IMR-90 (cell line): ENCODE data around the gene GNAS. TPM values are rescaled to one million over a fixed set of nuclear protein-coding genes. Genes with fewer than 3 reads are reported as not detected.

Experiments
- ATAC-seq: fragments of 200-7000 bp; cut with Tn5 transposase; 2 replicates; pipeline ENCODE4 v1.9.1; 2020; ENCODE audit warnings: low read depth, mild to moderate bottlenecking, moderate library complexity
- BruUV-seq: library from RNA; stranded (reverse); fragments of 400-500 nt; replicated peaks from 2 replicates; lab custom pipeline; 2021; lab: Mats Ljungman, UMichigan
- CTCF ChIA-PET: fragments of 300-600 bp; formaldehyde crosslinking; extraction: SDS; loops from one replicate; lab custom pipeline; 2021; ENCODE audit warnings: antibody characterized with exemption; lab: Yijun Ruan, JAX
- POLR2A ChIA-PET: fragments of 300-600 bp; sonication (Branson Sonifier 250); formaldehyde crosslinking; loops from one replicate; lab custom pipeline; 2022; ENCODE audit warnings: antibody characterized with exemption; ENCODE audit not compliant: unreplicated experiment; lab: Charles Lee
- DNase-seq: peaks from one replicate; pipeline ENCODE4 v3.0.0; 2013
- H2AFZ ChIP-seq: replicated peaks from 2 replicates; pipeline ENCODE3; 2013; ENCODE audit warnings: low read length, mild to moderate bottlenecking; ENCODE audit not compliant: poor library complexity
- H2AK5ac ChIP-seq: 2 replicates; pipeline ENCODE4 v1.6.1; 2013; ENCODE audit warnings: low read depth, low read length, inconsistent platforms
- H2AK9ac ChIP-seq: replicated peaks from 2 replicates; pipeline ENCODE3; 2013; ENCODE audit warnings: mild to moderate bottlenecking, low read depth, low read length, moderate library complexity; ENCODE audit not compliant: poor library complexity
- H2BK120ac ChIP-seq: 2 replicates; pipeline ENCODE4 v1.6.1; 2013; ENCODE audit warnings: low read depth, low read length, inconsistent platforms
- H2BK15ac ChIP-seq: 3 replicates; pipeline ENCODE4 v1.6.1; 2013; ENCODE audit warnings: low read depth, low read length, inconsistent platforms
- H2BK20ac ChIP-seq: 2 replicates; pipeline ENCODE4 v1.6.1; 2013; ENCODE audit warnings: low read depth, mild to moderate bottlenecking, inconsistent platforms, low read length, moderate library complexity
- H2BK5ac ChIP-seq: 2 replicates; pipeline ENCODE4 v1.6.1; 2013; ENCODE audit warnings: mild to moderate bottlenecking, low read depth, low read length, inconsistent platforms; ENCODE audit not compliant: poor library complexity, severe bottlenecking
- H3K14ac ChIP-seq: replicated peaks from 2 replicates; pipeline ENCODE4 v1.6.1; 2013; ENCODE audit warnings: low read depth, low read length, inconsistent platforms
- H3K18ac ChIP-seq: 2 replicates; pipeline ENCODE4 v1.6.1; 2013; ENCODE audit warnings: low read depth, low read length, control low read depth
- H3K23ac ChIP-seq: 2 replicates; pipeline ENCODE4 v1.6.1; 2013; ENCODE audit warnings: low read depth, low read length, inconsistent platforms
- H3K27ac ChIP-seq: 2 replicates; pipeline ENCODE4 v1.5.1; 2013; ENCODE audit warnings: mild to moderate bottlenecking, control low read depth, low read length; ENCODE audit not compliant: insufficient read depth
- H3K27me3 ChIP-seq: 2 replicates; pipeline ENCODE4 v1.6.1; 2013; ENCODE audit warnings: low read length; ENCODE audit not compliant: control insufficient read depth, insufficient read depth
- H3K36me3 ChIP-seq: 2 replicates; pipeline ENCODE4 v1.6.1; 2013; ENCODE audit warnings: low read length, mixed read lengths; ENCODE audit not compliant: control insufficient read depth, insufficient read depth
- H3K4ac ChIP-seq: 2 replicates; pipeline ENCODE4 v1.6.1; 2013; ENCODE audit warnings: low read depth, low read length, inconsistent platforms
- H3K4me1 ChIP-seq: 2 replicates; pipeline ENCODE4 v1.6.1; 2013; ENCODE audit warnings: low read length, mixed read lengths; ENCODE audit not compliant: control insufficient read depth, insufficient read depth
- H3K4me2 ChIP-seq: 2 replicates; pipeline ENCODE4 v1.6.1; 2013; ENCODE audit warnings: low read depth, mild to moderate bottlenecking, control low read depth, low read length, moderate library complexity
- H3K4me3 ChIP-seq: 2 replicates; pipeline ENCODE4 v1.5.1; 2013; ENCODE audit warnings: low read depth, mild to moderate bottlenecking, control low read depth, low read length, moderate library complexity; ENCODE audit not compliant: insufficient read depth
- H3K56ac ChIP-seq: 2 replicates; pipeline ENCODE4 v1.6.1; 2013; ENCODE audit warnings: low read length, inconsistent platforms; ENCODE audit not compliant: insufficient read depth; ENCODE audit errors: extremely low read depth
- H3K79me1 ChIP-seq, 2 experiments: 2 replicates each; pipeline ENCODE4 v1.6.1; 2013; ENCODE audit warnings: low read length in 2 of 2, inconsistent platforms in 1 of 2, low read depth in 1 of 2
- H3K9ac ChIP-seq: 2 replicates; pipeline ENCODE4 v1.6.1; 2013; ENCODE audit warnings: low read depth, low read length, control low read depth
- H3K9me1 ChIP-seq: 2 replicates; pipeline ENCODE4 v1.6.1; 2013; ENCODE audit warnings: low read length, inconsistent platforms; ENCODE audit not compliant: insufficient read depth
- H3K9me3 ChIP-seq: 2 replicates; pipeline ENCODE4 v1.6.1; 2013; ENCODE audit warnings: low read length; ENCODE audit not compliant: control insufficient read depth, insufficient read depth
- H4K20me1 ChIP-seq: 2 replicates; pipeline ENCODE4 v1.6.1; 2013; ENCODE audit warnings: low read length, inconsistent platforms; ENCODE audit not compliant: insufficient read depth
- H4K5ac ChIP-seq: 2 replicates; pipeline ENCODE4 v1.6.1; 2013; ENCODE audit warnings: mild to moderate bottlenecking, low read depth, low read length, control low read depth
- H4K8ac ChIP-seq, 2 experiments: 2 replicates each; pipeline ENCODE4 v1.6.1; 2013; ENCODE audit warnings: low read depth in 2 of 2, low read length in 2 of 2, control low read depth in 1 of 2, inconsistent platforms in 1 of 2
- H4K91ac ChIP-seq: 2 replicates; pipeline ENCODE4 v1.6.1; 2013; ENCODE audit warnings: low read depth, low read length, inconsistent platforms; ENCODE audit not compliant: insufficient read depth
- BHLHE40 ChIP-seq: fragments of 150-350 bp; IDR thresholded peaks from 2 replicates; pipeline ENCODE4 v1.6.1; 2016; ENCODE audit warnings: mild to moderate bottlenecking, low read depth, low read length
- CEBPB ChIP-seq: IDR thresholded peaks from 2 replicates; pipeline ENCODE4 v1.6.1; 2012; ENCODE audit warnings: low read depth, low read length, improper control_type of control experiment
- CHD1 ChIP-seq: IDR thresholded peaks from 2 replicates; pipeline ENCODE4 v1.6.1; 2012; ENCODE audit warnings: low read depth, low read length, improper control_type of control experiment
- FOS ChIP-seq: fragments of 150-350 bp; IDR thresholded peaks from 2 replicates; pipeline ENCODE4 v1.6.1; 2016; ENCODE audit warnings: low read depth, low read length
- MAFK ChIP-seq: IDR thresholded peaks from 2 replicates; pipeline ENCODE4 v1.6.1; 2012; ENCODE audit warnings: low read depth, low read length, improper control_type of control experiment
- MAZ ChIP-seq: IDR thresholded peaks from 2 replicates; pipeline ENCODE4 v1.6.1; 2012; ENCODE audit warnings: low read depth, mild to moderate bottlenecking, low read length, improper control_type of control experiment, moderate library complexity, borderline replicate concordance
- MXI1 ChIP-seq: IDR thresholded peaks from 2 replicates; pipeline ENCODE4 v1.6.1; 2012; ENCODE audit warnings: low read depth, mild to moderate bottlenecking, low read length, moderate library complexity, borderline replicate concordance
- NFE2L2 ChIP-seq: fragments of 150-350 bp; IDR thresholded peaks from 2 replicates; pipeline ENCODE4 v1.6.1; 2016; ENCODE audit warnings: low read depth, mild to moderate bottlenecking, low read length
- POLR2A ChIP-seq: IDR thresholded peaks from 2 replicates; pipeline ENCODE4 v1.6.1; 2012; ENCODE audit warnings: mild to moderate bottlenecking, low read depth, low read length
- RAD21 ChIP-seq: IDR thresholded peaks from 2 replicates; pipeline ENCODE4 v1.6.1; 2012; ENCODE audit warnings: low read length, improper control_type of control experiment
- RCOR1 ChIP-seq: IDR thresholded peaks from 2 replicates; pipeline ENCODE4 v1.6.1; 2012; ENCODE audit warnings: mild to moderate bottlenecking, low read length, improper control_type of control experiment; ENCODE audit not compliant: insufficient replicate concordance
- RFX5 ChIP-seq: IDR thresholded peaks from 2 replicates; pipeline ENCODE4 v1.8.0; 2012; ENCODE audit warnings: low read depth, mild to moderate bottlenecking, low read length, moderate library complexity
- SMC3 ChIP-seq: fragments of 150-350 bp; IDR thresholded peaks from 2 replicates; pipeline ENCODE4 v1.6.1; 2016; ENCODE audit warnings: low read depth, mild to moderate bottlenecking, antibody characterized with exemption, low read length, moderate library complexity
- WGBS, 2 experiments: methylation state at CpG; one replicate each; pipeline versions ENCODE4 v1.1.5 to v1.1.7; 2013; ENCODE audit warnings: missing lambda C conversion rate in 2 of 2; ENCODE audit not compliant: insufficient read length in 1 of 2; ENCODE audit errors: extremely low coverage in 2 of 2; 5-methylcytosine and 5-hydroxymethylcytosine counted together
- dilution Hi-C: fragments of 300-500 bp; cut with HindIII; formaldehyde crosslinking; loops from one replicate; pipeline ENCODE4 v1.14.3; 2018; ENCODE audit warnings: low sequenced_read_pairs; ENCODE audit not compliant: unreplicated experiment
- in situ Hi-C: fragments of 300-500 bp; cut with MboI; formaldehyde crosslinking; loops from 3 replicates; pipeline ENCODE4 v1.14.3; 2019; ENCODE audit warnings: low sequenced_read_pairs, inconsistent platforms, mixed read lengths
- intact Hi-C: fragments of 100-400 bp; cut with micrococcal nuclease; formaldehyde crosslinking; loops from 2 replicates; pipeline ENCODE4 v1.10.0; 2022
- polyA plus RNA-seq, 3 experiments: library from polyadenylated mRNA; depleted of rRNA; stranded (reverse); fragments of >200 nt; gene quantifications; 2 replicates each; pipeline ENCODE4 v1.2.3, GENCODE V29; 2012; ENCODE audit warnings: low replicate concordance in 1 of 3
- total RNA-seq: library from RNA; depleted of rRNA; stranded (reverse); fragments of >200 nt; gene quantifications from 2 replicates; pipeline ENCODE4 v1.2.3, GENCODE V29; 2012
- TF ChIP-seq, protein P1 (sequence below): conservative IDR thresholded peaks from 2 replicates; pipeline ENCODE4 v1.5.1; 2012; ENCODE audit warnings: mild to moderate bottlenecking, low read depth, low read length, improper control_type of control experiment
- TF ChIP-seq, protein P2 (sequence below): fragments of 150-350 bp; IDR thresholded peaks from 2 replicates; pipeline ENCODE4 v1.6.1; 2017; ENCODE audit warnings: mild to moderate bottlenecking, antibody characterized with exemption, low read length, low read depth
- TF ChIP-seq, protein P3 (sequence below): fragments of 150-350 bp; IDR thresholded peaks from 2 replicates; pipeline ENCODE4 v1.6.1; 2016; ENCODE audit warnings: low read depth, mild to moderate bottlenecking, low read length, moderate library complexity, borderline replicate concordance

Gene GNAS
- total and polyA plus RNA-seq, 2 of the 4 experiments (the other 2 are of a cell fraction): 397 to 1,356 TPM

DNA sequence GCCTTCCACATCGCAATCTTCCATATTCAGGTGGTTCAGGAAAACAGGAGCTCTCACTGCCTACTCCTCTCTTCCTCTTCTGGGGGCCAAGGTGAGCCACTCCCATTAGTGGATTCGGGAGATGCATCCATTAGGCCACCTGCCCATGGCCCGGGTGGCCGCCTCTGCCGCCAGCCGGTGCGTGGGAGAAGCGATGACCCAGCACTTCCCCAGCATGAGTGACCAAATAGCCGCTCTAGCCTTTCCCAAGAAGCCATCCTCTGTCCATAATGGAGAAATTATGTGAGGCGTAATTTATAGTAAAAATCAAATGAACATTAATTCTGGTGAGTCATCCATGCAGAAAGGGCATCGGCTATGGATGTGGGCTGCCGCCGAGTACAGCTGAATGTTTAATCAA lies 41.2 kb upstream of the GNAS start:
- H2BK5ac ChIP-seq: no peak overlapping the region
- CTCF ChIA-PET: no interaction called here
- peaks cover 2% of the 10 kb centered on the region; the same call in 1 of the 2 replicates for H3K4me1 ChIP-seq
- H3K4me2 ChIP-seq: no peak overlapping the region
- H3K4me3 ChIP-seq: no peak overlapping the region
- H4K5ac ChIP-seq: no peak overlapping the region
- no peak overlapping the region for H2BK120ac ChIP-seq
- no peak overlapping the region for H3K27ac ChIP-seq
- intact Hi-C loops (no loop called here), in situ Hi-C loops (no loop called here), dilution Hi-C loops (no loop called here)
- H3K56ac ChIP-seq: no peak overlapping the region
- WGBS, 2 experiments: no CpG with 5 or more reads among the region's 13 CpGs
- H3K27me3 ChIP-seq: peaks cover 17% of the 10 kb centered on the region
- H3K9ac ChIP-seq: no peak overlapping the region
- H2BK20ac ChIP-seq: no peak overlapping the region
- no peak for TF ChIP-seq FOS
- TF ChIP-seq RCOR1: no peak
- TF ChIP-seq MAFK: no peak
- no peak for TF ChIP-seq BHLHE40
- TF ChIP-seq, protein P1, sequence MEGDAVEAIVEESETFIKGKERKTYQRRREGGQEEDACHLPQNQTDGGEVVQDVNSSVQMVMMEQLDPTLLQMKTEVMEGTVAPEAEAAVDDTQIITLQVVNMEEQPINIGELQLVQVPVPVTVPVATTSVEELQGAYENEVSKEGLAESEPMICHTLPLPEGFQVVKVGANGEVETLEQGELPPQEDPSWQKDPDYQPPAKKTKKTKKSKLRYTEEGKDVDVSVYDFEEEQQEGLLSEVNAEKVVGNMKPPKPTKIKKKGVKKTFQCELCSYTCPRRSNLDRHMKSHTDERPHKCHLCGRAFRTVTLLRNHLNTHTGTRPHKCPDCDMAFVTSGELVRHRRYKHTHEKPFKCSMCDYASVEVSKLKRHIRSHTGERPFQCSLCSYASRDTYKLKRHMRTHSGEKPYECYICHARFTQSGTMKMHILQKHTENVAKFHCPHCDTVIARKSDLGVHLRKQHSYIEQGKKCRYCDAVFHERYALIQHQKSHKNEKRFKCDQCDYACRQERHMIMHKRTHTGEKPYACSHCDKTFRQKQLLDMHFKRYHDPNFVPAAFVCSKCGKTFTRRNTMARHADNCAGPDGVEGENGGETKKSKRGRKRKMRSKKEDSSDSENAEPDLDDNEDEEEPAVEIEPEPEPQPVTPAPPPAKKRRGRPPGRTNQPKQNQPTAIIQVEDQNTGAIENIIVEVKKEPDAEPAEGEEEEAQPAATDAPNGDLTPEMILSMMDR: no peak
- no peak for TF ChIP-seq POLR2A
- TF ChIP-seq, protein P2, sequence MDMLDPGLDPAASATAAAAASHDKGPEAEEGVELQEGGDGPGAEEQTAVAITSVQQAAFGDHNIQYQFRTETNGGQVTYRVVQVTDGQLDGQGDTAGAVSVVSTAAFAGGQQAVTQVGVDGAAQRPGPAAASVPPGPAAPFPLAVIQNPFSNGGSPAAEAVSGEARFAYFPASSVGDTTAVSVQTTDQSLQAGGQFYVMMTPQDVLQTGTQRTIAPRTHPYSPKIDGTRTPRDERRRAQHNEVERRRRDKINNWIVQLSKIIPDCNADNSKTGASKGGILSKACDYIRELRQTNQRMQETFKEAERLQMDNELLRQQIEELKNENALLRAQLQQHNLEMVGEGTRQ: no peak
- TF ChIP-seq NFE2L2: no peak
- no peak for TF ChIP-seq RAD21
- TF ChIP-seq, protein P3, sequence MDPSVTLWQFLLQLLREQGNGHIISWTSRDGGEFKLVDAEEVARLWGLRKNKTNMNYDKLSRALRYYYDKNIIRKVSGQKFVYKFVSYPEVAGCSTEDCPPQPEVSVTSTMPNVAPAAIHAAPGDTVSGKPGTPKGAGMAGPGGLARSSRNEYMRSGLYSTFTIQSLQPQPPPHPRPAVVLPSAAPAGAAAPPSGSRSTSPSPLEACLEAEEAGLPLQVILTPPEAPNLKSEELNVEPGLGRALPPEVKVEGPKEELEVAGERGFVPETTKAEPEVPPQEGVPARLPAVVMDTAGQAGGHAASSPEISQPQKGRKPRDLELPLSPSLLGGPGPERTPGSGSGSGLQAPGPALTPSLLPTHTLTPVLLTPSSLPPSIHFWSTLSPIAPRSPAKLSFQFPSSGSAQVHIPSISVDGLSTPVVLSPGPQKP: no peak
- no peak for TF ChIP-seq CHD1
- TF ChIP-seq CEBPB: no peak
- no peak for TF ChIP-seq MAZ
- TF ChIP-seq RFX5: no peak
- no peak for TF ChIP-seq MXI1
- TF ChIP-seq SMC3: no peak
- no peak overlapping the region for H4K8ac ChIP-seq
- no peak overlapping the region for H2AFZ ChIP-seq
- BruUV-seq: no TSS peak
- H2BK15ac ChIP-seq: no peak overlapping the region
- ATAC-seq (no peak), DNase-seq (no peak)
- H4K20me1 ChIP-seq: no peaks in the 10 kb centered on the region
- no peaks in the 10 kb centered on the region for H3K9me3 ChIP-seq
- no peak overlapping the region for H2AK5ac ChIP-seq
- no peaks in the 10 kb centered on the region; the same call in 1 of the 2 replicates for H3K9me1 ChIP-seq
- H2AK9ac ChIP-seq: no peak overlapping the region
- H3K18ac ChIP-seq: no peak overlapping the region
- H3K79me1 ChIP-seq: no peaks in the 10 kb centered on the region
- no peak overlapping the region for H4K91ac ChIP-seq
- no peak overlapping the region for H3K23ac ChIP-seq
- no peak overlapping the region for H3K4ac ChIP-seq
- H3K14ac ChIP-seq: no peak overlapping the region
- POLR2A ChIA-PET: no interaction called here
- H3K36me3 ChIP-seq: no peaks in the 10 kb centered on the region
